Posterior vena cava (tissue), 2 donors: ENCODE measurements around the gene PTGES2. TPM values are rescaled to one million over a fixed set of nuclear protein-coding genes. Genes with fewer than 3 reads are reported as not detected.

Source experiments
- DNase-seq: peaks from one replicate; pipeline ENCODE4 v3.0.0-alpha.2; 2020; ENCODE audit warnings: low spot score
- intact Hi-C, 2 donors: fragments of 100-400 bp; cut with DNase I; formaldehyde crosslinking; loops; one replicate each; pipeline versions ENCODE4 v1.14.1 to v1.14.2; 2022 to 2023
- long read RNA-seq, 2 donors: library from polyadenylated mRNA; unstranded; transcript quantifications; one replicate each; pipeline ENCODE4 v2.0.0, GENCODE V29; 2020 to 2021
- total RNA-seq, 2 donors: library from RNA; stranded (reverse); fragmentation: NEBNext Ultra II Directional; extraction: Animal tissue kit (Norgen Biotek cat#: 25700); gene quantifications; one replicate each; pipeline ENCODE4 v1.2.1, GENCODE V29; 2021
- donor health status: DM: yes; HTN: yes; CAD: no.
- donor health status: DM: yes; HTN: yes; CAD: no.

Gene PTGES2
- 10 to 100 TPM; 38.6 to 38.9 TPM for total RNA-seq
- long read RNA-seq, donor 1, transcript PTGES2-202 (7 exons, 2,331 nt): major isoform, 43 of 50 reads
- long read RNA-seq, donor 1, partial matches to known transcripts: 1 of 50 reads
- long read RNA-seq, donor 1, other reads (novel, unspliced or antisense): 6 of 50 reads
- long read RNA-seq, donor 2, transcript PTGES2-202 (7 exons, 2,331 nt): major isoform, 26 of 35 reads
- long read RNA-seq, donor 2, partial matches to known transcripts: 1 of 35 reads
- long read RNA-seq, donor 2, other reads (novel, unspliced or antisense): 8 of 35 reads

DNA sequence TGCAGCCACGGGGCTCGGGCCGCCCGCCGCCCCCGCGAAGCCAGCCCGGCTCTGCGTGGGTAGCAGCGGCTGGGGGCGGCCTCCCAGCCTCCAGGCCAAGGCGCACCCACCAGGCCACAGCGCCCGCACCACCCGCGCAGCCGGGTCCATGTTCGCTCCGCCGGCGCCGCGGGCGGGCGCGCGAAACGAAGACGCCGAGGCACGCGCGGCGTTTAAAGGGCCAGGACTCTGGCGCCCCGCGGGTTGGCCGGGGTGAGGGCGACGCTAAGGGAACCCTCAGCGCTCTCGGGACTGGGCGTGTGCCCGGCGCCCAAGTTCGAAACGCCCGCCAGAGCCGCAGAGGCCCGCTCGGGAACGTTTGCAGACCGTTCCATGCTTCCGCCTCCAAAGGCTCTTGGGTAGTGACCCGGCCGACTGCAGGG, at the start of gene PTGES2:
TSS of gene PTGES2 (minus strand) at position 162 of the 422 bp plus-strand sequence. CDS start at position 150, 12 bp downstream.
- DNase-seq: peak; percentile 95
- intact Hi-C loops: no loop called here

DNA sequence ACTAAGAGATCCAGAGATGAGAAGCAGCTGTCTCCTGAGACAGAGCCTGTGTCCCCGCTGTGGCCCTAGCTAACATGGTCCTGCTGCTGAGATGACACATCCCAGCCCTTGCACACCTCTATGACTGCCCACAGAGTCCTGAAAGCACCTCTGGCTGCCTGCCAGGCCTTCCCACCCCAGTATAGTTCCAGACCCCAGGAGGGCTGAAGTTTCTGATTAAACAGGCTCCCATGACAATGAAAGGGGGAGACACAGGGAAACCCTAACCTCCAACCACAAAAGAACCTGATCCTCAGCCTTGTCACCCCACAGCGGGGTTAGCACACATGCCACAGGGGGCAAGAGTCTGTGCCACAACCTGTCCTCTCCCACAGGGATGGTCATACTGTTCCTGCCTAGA, 48.2 kb upstream of the PTGES2 start:
- intact Hi-C loops: no loop called here
- DNase-seq: no peak

DNA sequence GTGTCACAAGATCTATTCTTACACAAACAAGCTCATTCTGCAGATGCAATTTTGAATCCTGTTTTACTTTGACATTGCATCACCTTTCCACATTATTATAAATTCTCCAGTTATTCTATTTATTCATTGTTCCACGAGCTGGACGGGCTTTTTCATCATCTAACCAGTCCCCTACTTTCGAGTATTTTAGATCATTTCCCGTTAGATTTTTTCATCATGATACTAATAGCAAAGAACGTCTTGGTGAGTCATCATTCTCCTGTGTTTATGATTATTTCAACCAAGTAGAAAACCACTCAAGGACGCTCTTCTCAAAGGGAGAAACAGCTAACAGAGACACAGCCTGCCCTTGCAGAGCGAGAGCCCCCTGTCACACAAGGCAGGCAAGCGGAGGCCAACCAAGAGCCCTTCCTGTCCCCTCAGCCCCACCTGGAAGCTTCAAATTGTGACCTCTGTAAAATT, 47.6 kb upstream of the PTGES2 start:
- DNase-seq: no peak
- intact Hi-C loops: no loop called here

DNA sequence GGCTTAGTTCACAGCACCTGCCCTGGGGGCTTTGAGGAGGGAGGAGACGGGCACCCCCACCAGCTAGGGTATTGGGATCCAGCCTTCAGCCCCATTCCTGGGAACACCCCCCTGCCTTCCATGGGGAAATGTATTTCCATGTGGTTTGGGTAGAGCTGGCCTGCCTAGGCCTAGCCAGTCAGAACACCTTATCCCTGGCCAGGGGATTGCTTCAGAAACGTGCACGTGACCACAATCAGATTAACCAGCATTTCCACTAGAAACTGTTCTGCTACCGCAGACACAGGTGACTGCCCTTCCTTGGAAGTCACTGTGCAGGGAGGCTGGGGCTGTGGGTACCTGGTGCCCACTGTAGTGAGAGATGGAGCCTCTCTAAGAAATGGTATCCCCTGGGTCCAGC, 46.5 kb upstream of the PTGES2 start:
- intact Hi-C loops: no loop called here

DNA sequence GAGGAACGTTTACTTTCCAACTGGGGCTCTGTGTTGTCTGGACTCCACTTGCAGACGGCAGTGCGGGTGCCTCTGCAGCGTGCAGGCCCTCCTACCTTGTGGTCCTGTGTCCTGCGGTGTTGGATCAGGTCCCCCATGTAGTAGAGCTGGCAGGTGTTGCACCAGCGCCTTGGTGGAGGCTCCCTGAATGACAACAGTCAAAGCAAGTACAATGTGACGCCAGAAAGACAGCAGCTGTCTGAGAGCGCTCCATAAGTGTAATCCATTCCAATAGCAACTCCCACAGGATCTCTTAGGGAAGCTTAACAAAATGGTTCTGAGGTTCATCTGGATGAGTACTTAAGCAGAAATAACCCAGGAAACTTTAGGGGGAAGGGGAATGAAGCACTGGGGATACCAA, 42.4 kb upstream of the PTGES2 start:
- DNase-seq: no peak
- intact Hi-C loops: no loop called here

More for the DNA sequence above, 46.5 kb upstream of the PTGES2 start:
- no peak for DNase-seq

DNA sequence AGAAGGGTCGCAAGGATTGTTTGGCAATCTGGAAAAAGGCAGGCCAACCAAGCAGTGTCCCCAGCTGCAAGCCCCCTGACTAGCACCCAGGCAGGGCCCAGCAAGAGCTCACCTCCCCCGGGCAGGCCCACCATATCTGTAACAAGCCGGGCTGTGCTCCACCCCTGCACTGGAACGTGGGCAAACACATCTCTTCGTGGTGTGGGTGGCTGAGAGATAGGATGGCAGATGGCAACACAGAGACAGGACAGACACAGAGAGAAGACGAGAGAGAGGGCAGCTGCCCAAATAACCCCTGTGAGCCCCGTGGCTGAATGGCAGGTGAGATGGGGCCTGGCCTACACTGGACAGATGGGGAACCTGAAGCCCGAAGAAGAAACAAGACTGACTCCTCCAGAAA, 42.0 kb upstream of the PTGES2 start:
- DNase-seq: no peak
- intact Hi-C loops: no loop called here

DNA sequence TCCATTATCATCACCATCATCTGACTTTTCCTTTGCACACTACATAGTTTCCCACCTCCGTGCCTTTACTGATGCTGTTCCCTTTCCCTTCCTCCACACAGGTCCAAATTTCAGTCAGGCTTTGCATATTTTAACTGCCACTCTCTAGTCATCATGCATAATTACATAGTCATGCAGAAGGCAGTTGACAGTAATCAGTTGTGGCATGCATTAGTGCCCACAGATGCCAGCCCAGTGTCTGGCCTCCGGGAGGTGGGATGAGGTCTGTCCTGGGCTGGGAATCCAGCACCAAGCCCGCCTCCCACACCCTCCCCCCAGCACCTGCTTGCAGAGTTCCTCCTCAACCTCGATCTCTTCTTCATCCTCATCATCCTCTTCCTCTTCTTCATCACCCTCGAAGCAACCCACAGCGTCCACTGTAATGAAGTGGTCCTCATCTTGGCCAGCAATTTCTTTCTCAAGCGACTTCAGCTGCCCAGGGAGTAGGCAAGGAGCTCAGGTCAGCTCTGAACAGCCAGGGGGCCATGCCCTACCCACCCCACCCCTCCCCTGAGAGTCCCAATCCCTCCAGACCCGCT, 41.3 kb upstream of the PTGES2 start:
- no peak for DNase-seq
- intact Hi-C loops: no loop called here

DNA sequence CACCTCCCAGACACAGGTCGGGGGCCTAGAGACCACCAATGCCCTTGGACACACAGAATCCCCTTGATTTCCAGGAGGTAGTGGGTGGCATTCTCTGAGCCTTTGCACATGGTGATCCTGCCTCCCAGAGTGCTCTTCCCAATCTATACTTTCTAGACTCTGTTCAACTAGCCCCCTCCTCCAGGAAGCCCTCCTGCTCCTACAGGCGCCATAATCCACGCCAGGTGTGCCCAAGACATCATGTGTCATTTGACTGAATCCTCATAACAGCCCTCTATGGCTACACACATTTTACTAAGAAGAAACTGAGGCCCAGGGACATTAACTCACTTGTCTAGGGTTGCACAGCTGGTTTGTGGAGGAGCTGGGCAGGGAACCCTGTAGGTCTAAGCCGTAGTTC, 39.7 kb upstream of the PTGES2 start:
- intact Hi-C loops: no loop called here
- DNase-seq: no peak

DNA sequence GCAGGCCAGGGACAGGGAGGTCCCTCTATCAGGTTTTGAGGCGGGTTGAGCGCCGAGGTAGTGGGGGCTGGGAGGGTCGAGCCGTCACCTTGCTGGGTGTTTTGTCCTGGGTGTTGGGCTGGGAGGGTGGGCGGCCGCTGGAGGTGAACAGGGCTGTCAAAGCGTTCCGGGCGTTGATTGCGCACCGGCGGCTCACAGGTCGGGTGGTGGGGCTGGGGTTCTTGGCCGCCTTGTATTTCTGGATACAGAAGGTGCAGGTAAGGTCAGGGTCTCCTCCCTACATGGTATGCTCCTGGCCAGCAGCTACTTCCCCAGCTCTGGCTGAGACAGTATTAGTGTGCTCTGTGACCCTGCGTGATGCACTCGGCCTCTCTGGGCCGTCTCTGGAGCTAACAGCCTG, 38.6 kb upstream of the PTGES2 start:
- DNase-seq: no peak
- intact Hi-C loops: no loop called here

DNA sequence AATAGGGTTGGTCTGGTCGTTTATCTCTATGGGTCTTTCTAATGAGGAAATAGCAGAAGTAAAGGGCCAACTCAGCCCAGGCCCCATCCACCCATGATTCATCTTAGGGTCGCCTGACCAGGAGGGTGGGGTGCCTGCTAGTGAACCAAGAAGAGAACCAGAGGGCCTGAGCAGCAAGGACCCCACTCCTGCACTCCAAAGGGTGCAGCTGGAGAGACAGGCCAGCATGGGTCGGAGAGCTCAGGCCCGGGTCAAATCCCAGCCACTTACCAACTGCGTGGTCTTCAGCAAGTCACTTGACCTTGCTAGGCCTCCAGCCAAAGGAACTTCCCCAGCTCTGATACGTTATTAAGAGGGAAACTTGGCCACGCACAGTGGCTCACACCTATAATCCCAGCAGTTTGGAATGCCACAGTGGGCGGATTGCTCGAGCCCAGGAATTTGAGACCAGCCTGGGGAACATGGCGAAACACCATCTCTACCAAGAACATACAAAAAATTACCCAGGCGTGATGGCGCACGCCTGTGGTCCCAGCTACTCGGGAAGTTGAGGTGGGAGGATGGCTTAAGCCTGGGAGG, 36.9 kb upstream of the PTGES2 start:
- no peak for DNase-seq
- intact Hi-C loops: no loop called here

DNA sequence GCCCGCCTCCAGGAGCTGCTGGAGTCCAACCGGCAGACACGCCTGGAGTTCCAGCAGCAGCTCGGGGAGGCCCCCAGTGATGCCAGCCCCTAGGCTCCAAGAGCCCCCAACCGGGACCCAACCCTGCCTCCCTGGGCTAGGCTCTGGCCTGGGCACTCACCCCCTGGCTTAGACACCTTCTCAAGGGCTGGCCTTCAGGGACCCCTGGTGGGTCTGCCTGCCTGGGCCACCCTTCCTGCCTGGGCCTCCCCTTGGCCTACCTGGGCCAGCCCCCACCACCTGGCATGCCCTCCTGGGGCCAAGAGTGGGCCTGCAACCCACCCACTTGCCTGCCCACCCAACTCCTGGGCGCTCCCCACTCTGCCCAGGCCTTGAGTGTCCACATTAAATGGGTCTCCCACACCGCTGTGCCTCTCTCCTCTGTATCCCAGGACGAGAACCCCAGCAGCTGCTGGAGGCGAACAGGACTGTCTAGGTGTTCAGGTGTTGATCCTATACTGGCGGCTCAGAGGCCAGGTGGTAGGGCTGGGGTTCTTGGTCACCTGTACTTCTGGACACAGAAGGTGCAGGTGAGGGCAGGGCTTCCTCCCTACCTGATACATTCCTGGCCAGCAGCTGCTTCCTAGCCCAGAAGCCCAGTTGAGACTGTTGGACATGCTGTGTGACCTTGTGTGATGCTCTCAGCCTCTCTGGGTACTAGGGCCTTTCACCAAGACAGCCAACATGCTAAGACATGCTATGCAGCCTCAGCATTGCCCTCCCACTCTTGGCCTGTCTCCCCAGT, 36.2 kb upstream of the PTGES2 start:
- no peak for DNase-seq
- intact Hi-C loops: no loop called here

DNA sequence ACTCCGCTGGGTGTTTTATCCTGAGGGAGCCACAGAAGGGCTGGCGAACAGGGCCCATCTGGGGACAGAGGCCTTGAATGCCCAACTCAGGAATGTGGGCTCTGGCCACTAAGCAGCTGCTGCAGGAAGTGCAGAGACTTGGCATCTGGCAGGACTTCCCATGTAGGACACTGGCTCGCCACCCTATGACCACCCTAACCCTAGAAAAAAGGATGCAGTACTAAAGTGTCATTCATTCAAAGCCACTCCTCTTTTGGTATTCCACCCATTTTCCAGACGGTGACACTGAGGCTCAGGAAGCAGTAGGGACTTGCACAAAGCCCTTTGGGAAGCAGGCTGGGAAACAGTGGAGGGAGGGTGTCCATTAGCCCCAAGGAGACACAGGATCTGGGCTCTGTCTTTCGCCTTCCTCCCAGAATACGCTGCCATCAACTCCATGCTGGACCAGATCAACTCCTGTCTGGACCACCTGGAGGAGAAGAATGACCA, 35.5 kb upstream of the PTGES2 start:
- no peak for DNase-seq
- intact Hi-C loops: no loop called here

DNA sequence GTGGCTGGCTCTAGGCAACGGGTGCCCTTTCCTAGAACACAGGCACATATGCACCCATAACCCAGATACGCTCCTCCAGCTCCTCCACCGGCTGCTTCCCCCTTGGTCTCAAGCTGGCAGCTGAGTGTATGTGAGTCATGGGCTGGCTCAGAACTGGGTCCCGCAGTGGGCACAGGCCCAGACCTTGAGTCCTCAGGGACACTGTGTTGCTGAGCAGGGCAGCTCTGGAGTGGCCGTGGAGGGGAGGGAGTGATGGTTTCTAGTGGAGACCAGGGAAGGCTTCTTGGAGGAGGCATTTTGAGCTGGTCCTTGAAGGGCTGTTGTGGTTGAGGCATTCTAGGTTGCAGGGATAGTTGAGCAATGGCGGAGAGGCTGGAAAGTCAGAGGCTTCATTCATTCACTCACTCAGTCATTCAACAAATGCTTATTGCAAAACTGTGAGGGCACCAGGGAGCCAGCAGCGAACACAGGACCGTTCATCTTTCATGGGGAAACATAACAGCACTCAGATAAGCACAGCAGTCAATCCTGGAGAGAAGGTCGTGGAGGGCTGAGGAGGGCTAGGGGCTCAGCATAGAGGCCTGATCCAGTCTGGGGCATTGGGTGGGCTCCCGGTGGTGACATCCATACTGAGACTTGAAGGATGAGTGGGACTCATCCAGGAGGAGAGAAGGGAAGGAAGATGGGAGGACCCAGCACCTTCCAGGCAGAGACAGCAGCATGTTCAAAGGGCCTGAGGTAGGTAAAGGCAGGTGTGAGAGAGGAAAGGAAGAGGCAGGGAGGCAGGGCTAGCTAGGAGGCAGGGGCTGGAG, 34.9 kb upstream of the PTGES2 start:
- DNase-seq: no peak
- intact Hi-C loops: no loop called here

DNA sequence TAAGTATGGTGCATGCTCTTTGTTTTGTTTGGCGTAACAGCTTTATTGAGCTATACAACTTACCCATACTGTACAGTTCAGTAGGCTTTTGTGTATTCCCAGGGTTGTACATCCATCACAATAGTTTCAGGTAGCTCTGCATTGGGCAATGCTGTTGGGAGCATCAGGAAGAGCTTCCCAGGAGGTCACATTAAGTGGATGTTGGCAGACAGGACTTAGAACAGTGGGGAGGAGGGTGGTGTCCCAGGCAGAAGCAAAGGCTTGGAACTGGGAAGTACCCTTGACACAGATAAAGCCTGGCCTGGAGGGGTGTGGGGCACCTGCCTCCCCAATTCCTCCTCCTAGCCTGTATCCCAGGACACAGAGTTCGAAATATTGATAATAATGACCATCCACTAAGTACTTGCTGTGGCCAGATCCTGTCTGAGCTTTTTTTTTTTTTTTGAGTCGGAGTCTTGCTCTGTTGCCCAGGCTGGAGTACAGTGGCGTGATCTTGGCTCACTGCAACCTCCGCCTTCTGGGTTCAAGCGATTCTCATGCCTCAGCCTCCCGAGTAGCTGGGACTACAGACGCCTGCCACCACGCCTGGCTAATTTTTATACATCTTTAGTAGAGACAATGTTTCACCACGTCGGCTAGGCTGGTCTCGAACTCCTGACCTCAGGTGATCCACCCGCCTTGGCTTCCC, 33.8 kb upstream of the PTGES2 start:
- intact Hi-C loops: no loop called here
- DNase-seq: no peak

DNA sequence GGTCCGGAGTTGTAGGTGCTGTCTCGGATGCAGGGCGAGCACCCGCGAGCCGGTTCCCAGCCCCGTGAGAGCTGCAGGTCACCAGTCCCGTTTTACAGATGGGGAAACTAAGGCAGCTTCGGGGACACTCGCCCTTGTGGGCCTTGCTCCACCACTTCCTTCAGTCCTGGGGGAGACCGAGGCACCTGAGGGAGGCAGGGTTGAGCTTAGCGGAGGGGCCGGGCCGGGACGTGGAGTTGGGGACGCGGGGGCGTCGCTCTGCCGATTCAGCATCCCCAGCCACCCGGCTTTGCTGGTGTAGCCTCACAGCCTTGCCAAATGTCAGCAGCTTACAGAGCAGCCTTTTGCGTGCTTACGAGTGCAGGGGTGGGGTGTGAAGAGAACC, 33.1 kb upstream of the PTGES2 start:
- DNase-seq: no peak
- intact Hi-C loops: no loop called here

DNA sequence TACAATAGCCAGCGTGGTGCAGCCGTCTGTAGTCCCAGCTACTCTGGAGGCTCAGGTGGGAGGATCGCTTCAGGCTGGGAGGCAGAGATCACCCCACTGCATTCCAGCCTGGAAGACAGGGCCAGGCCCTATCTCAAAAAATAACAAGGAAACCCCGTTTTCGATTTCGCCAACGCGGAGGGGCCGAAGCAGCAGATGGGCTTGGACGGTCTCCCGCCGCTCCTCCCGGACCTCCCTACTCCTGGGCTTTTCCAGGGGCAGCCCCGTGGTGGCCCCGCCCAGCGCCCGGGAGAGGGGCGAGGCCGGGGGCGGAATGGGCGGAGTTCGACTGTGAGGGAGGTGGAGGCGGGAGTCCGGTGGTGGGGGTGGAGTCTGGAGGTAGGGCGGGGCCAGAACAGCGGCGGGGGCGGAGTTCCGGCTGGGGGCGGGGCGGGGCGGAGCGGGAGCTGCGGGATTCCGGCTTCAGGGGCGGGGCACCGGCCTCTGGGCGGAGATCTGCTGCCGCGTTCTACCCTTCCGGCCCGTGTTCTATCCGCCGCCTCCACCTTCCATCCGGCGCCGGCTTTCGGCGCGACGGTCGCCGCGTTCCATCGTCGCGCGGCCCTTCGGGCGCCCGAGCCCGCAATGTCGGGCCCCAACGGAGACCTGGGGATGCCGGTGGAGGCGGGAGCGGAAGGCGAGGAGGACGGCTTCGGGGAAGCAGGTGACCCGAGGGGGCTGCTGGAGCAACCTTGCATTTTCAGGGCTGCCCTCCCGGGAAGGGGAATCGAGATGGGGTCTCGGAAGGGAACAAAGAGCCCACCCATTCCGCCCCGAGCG, 32.5 kb upstream of the PTGES2 start, which contains the start of gene BBLN:
TSS of gene BBLN (plus strand) at position 482 of the 819 bp plus-strand sequence. CDS start at position 625, 143 bp downstream.
- intact Hi-C loops: no loop called here
- peak; percentile 98 for DNase-seq

DNA sequence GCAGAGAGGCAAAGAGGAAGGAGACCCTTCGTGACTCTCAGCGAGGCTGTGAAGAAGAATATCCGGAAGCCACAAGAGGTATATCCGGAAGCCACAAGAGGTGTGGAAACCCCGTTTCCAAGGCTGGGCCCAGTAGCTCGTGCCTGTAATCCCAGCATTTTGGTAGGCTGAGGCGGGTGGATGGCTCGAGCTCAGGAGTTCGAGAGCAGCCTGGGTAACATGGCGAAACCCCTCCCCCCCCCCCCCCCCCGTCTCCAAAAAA, 31.9 kb upstream of the PTGES2 start:
- no peak for DNase-seq
- intact Hi-C loops: no loop called here
